GM23338 (cell line): ENCODE measurements around the gene MPP1. TPM values are rescaled to one million over a fixed set of nuclear protein-coding genes. Genes with fewer than 3 reads are reported as not detected.
A peak's percentile ranks its signal among the peaks of the same experiment; 100 is the strongest.

ENCODE experiments used
- ATAC-seq: fragments of 200-7000 bp; cut with Tn5 transposase; 3 replicates; pipeline ENCODE4 v1.9.1; 2020
- DNase-seq: peaks from one replicate; pipeline ENCODE4 v3.0.0-alpha.2; 2015; ENCODE audit warnings: low spot score
- H2AFZ ChIP-seq: fragments of 200-600 bp; sonication (generic); 2 replicates; pipeline ENCODE4 v1.8.0; 2016; ENCODE audit warnings: antibody characterized with exemption, mild to moderate bottlenecking, moderate library complexity
- H3F3A ChIP-seq: fragments of 200-600 bp; sonication (generic); replicated peaks from 2 replicates; pipeline ENCODE4 v1.8.0; 2017; ENCODE audit warnings: antibody characterized with exemption, mixed run types, low read depth
- H3K27ac ChIP-seq: fragments of 200-600 bp; sonication (generic); 2 replicates; pipeline ENCODE4 v1.6.1; 2016; ENCODE audit warnings: low read depth
- H3K27me3 ChIP-seq: fragments of 200-600 bp; sonication (generic); 2 replicates; pipeline ENCODE4 v1.8.0; 2016; ENCODE audit warnings: mild to moderate bottlenecking, mixed run types, moderate library complexity; ENCODE audit not compliant: insufficient read depth
- H3K36me3 ChIP-seq: fragments of 200-600 bp; sonication (generic); 2 replicates; pipeline ENCODE4 v1.8.0; 2016; ENCODE audit warnings: mild to moderate bottlenecking; ENCODE audit not compliant: insufficient read depth
- H3K4me1 ChIP-seq: fragments of 200-600 bp; sonication (generic); 2 replicates; pipeline ENCODE4 v1.8.0; 2016; ENCODE audit warnings: mild to moderate bottlenecking, moderate library complexity; ENCODE audit not compliant: insufficient read depth
- H3K4me2 ChIP-seq: fragments of 200-600 bp; sonication (generic); 2 replicates; pipeline ENCODE4 v1.7.1; 2017; ENCODE audit warnings: mixed run types
- H3K4me3 ChIP-seq: fragments of 200-600 bp; sonication (generic); 2 replicates; pipeline ENCODE4 v1.6.1; 2016; ENCODE audit warnings: mixed run types
- H3K79me2 ChIP-seq: fragments of 200-600 bp; sonication (generic); replicated peaks from 2 replicates; pipeline ENCODE4 v1.8.0; 2017; ENCODE audit warnings: mild to moderate bottlenecking; ENCODE audit not compliant: insufficient read depth
- H3K9me2 ChIP-seq: fragments of 200-600 bp; sonication (generic); 2 replicates; pipeline ENCODE4 v1.8.0; 2017; ENCODE audit not compliant: insufficient read depth
- H4K20me1 ChIP-seq: fragments of 200-600 bp; sonication (generic); replicated peaks from 2 replicates; pipeline ENCODE4 v1.8.0; 2017; ENCODE audit warnings: mild to moderate bottlenecking; ENCODE audit not compliant: insufficient read depth
- H3K27ac Mint-ChIP-seq: 2 replicates; pipeline ENCODE4 v1.8.0; 2020; ENCODE audit warnings: inconsistent platforms, mild to moderate bottlenecking, moderate library complexity, mixed read lengths
- H3K27me3 Mint-ChIP-seq: 3 replicates; pipeline ENCODE4 v1.8.0; 2022; ENCODE audit warnings: low read depth, mild to moderate bottlenecking, moderate library complexity, mixed read lengths, inconsistent platforms; ENCODE audit not compliant: insufficient read depth, poor library complexity
- H3K36me3 Mint-ChIP-seq: 3 replicates; pipeline ENCODE4 v1.8.0; 2021; ENCODE audit warnings: low read depth, mild to moderate bottlenecking, inconsistent platforms, moderate library complexity, mixed read lengths
- H3K4me1 Mint-ChIP-seq: 3 replicates; pipeline ENCODE4 v1.8.0; 2020; ENCODE audit warnings: mild to moderate bottlenecking, inconsistent platforms, mixed read lengths
- H3K4me3 Mint-ChIP-seq: 3 replicates; pipeline ENCODE4 v1.8.0; 2021; ENCODE audit warnings: moderate library complexity, mild to moderate bottlenecking, inconsistent platforms, mixed read lengths
- H3K9me3 Mint-ChIP-seq: 3 replicates; pipeline ENCODE4 v1.8.0; 2020; ENCODE audit warnings: moderate library complexity, mild to moderate bottlenecking, inconsistent platforms, mixed read lengths
- CREB1 ChIP-seq: fragments of 250-450 bp; sonication (Bioruptor Pico); IDR thresholded peaks from 2 replicates; pipeline ENCODE4 v1.5.0; 2020; ENCODE audit warnings: low read depth, mild to moderate bottlenecking, moderate library complexity
- EZH2 ChIP-seq: fragments of 200-600 bp; sonication (generic); IDR thresholded peaks from one replicate; pipeline ENCODE4 v1.8.0; 2017; ENCODE audit warnings: antibody characterized with exemption, mild to moderate bottlenecking, low read depth; ENCODE audit not compliant: unreplicated experiment
- JUNB ChIP-seq: IDR thresholded peaks from one replicate; pipeline ENCODE4 v1.6.1; 2016; ENCODE audit warnings: antibody characterized with exemption; ENCODE audit not compliant: unreplicated experiment
- NANOG ChIP-seq: IDR thresholded peaks from 2 replicates; pipeline ENCODE4 v1.6.1; 2016; ENCODE audit warnings: antibody characterized with exemption, borderline replicate concordance
- POLR2AphosphoS5 ChIP-seq: IDR thresholded peaks from 2 replicates; pipeline ENCODE4 v1.6.1; 2016; ENCODE audit warnings: antibody characterized with exemption, low read depth
- STAT1 ChIP-seq: IDR thresholded peaks from one replicate; pipeline ENCODE4 v1.6.1; 2016; ENCODE audit warnings: antibody characterized with exemption; ENCODE audit not compliant: unreplicated experiment
- ZNF114 ChIP-seq: fragments of 250-450 bp; sonication (Bioruptor Pico); IDR thresholded peaks from 2 replicates; pipeline ENCODE4 v1.5.0; 2020; ENCODE audit warnings: mild to moderate bottlenecking, moderate library complexity
- ZNF331 ChIP-seq: fragments of 250-450 bp; sonication (Bioruptor Pico); IDR thresholded peaks from 2 replicates; pipeline ENCODE4 v1.5.0; 2020; ENCODE audit warnings: low read depth, mild to moderate bottlenecking, moderate library complexity
- polyA plus RNA-seq: library from polyadenylated mRNA; unstranded; fragments of >200 nt; fragmentation: Nextera tagmentation; extraction: Ambion mirVana; gene quantifications from 2 replicates; pipeline ENCODE4 v1.2.1, GENCODE V29; 2016
- total RNA-seq: library from RNA; depleted of rRNA; stranded (reverse); fragments of >200 nt; shearing (Covaris generic); gene quantifications from 2 replicates; pipeline ENCODE4 v1.2.3, GENCODE V29; 2014
- TF ChIP-seq, protein P1 (sequence below): fragments of 250-450 bp; sonication (Bioruptor Pico); IDR thresholded peaks from 2 replicates; pipeline ENCODE4 v1.5.0; 2020; ENCODE audit warnings: mild to moderate bottlenecking, moderate library complexity
- TF ChIP-seq, protein P2 (sequence below): IDR thresholded peaks from one replicate; pipeline ENCODE4 v1.6.1; 2018; ENCODE audit warnings: antibody characterized with exemption; ENCODE audit not compliant: unreplicated experiment

MPP1 gene
- total and polyA plus RNA-seq, 2 experiments from 2014 or later = 18.7 to 27.2 TPM

DNA sequence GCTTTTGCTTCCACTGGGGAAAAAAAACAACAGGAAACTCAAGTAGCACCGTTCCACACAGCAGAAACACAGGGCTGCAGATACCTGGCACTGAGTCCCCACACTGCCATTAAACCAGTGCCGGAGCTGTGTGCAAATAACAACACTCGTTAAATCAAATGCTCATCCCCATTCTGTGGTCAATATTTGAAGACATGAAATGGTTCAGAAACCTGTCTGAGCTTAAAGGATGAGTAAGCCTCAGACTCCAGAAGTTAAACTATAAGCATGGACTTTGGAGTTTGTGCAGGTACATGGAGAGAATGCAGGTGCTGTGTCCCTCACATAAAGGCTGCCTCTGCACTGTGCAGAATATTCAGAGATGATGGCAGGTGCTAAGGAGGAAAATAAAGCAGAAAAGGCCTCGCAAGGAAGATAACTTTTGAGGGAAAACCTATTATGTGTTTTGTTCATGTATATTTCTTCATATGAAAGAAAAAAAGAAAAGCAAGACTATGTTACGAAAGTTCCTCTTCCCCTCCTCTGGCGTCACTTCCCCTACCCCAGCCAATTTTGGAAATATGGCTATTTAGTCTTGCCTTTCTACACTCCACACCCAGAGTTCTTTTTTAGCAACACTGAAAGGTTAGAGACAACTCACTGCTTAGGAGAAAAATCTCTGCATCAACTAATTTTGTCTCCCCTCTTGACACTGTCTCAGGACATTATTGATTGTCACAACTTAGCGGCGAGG is 4.6 kb downstream of the MPP1 start:
- Mint-ChIP-seq H3K4me1 (peaks cover 36% of the 10 kb centered on the region), H3K4me3 (no peak overlapping the region), H3K27ac (no peak overlapping the region), H3K27me3 (peaks cover 15% of the 10 kb centered on the region), H3K36me3 (no peaks in the 10 kb centered on the region), H3K9me3 (no peaks in the 10 kb centered on the region)
- peaks cover 6% of the 10 kb centered on the region; the same call in 1 of the 2 replicates for H3K79me2 ChIP-seq
- TF ChIP-seq NANOG = no peak
- TF ChIP-seq JUNB = no peak
- TF ChIP-seq CREB1 (CRISPR knock-in tag) = no peak
- no peak for TF ChIP-seq ZNF114 (CRISPR knock-in tag)
- TF ChIP-seq EZH2 = no peak
- no peak for TF ChIP-seq STAT1
- no peak for TF ChIP-seq POLR2AphosphoS5
- H3K4me2 ChIP-seq = no peak overlapping the region
- no peaks in the 10 kb centered on the region for H3K9me2 ChIP-seq
- H3K4me3 ChIP-seq = no peak overlapping the region
- no peaks in the 10 kb centered on the region for H3F3A ChIP-seq
- DNase-seq = no peak
- H3K36me3 ChIP-seq = no peaks in the 10 kb centered on the region
- no peaks in the 10 kb centered on the region for H4K20me1 ChIP-seq
- no peak overlapping the region for H2AFZ ChIP-seq
- peaks cover 14% of the 10 kb centered on the region for H3K27me3 ChIP-seq
- peaks cover 21% of the 10 kb centered on the region; the same call in 1 of the 2 replicates for H3K4me1 ChIP-seq
- H3K27ac ChIP-seq = no peak overlapping the region
- ATAC-seq = no peak

DNA sequence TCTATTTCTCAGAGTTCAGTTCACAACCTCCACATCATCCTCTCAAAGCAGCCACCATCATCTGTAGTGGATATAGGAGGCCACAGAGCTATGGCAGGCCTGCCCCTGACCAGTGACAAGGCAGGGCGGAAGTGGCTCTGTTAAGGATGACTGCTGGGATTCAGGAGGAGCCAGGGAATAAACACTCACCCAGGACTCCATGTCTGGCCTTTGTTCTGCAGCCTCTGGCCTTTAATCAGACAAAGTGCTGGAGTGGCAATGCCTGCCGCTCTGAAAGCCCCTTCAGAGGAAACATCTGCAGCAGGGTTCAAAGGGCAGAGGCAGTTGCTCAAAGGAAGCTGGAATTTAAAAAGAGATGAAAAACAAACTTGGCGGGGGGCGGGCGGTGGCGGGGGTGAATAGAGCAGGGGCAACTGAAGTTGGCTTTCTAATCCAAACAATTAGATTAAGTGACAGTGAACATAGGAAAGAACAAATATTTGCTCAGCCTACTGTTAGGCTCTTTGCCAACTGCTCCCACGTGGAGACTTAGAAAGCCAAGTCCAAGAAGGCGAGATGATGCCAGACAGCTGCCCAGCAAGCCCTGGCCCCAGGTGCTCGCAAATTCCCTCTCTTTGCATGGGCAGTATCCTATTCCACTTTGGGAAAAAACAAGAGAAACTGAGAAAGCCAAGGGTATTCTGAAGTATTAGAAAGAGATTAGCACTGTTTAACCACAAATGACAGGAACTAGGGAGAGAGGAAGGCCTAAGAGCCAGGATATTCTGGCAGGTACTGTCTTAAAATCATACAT is 5.5 kb downstream of the MPP1 start:
- H3K27me3 ChIP-seq = peaks cover 11% of the 10 kb centered on the region
- H3K4me3 ChIP-seq = no peak overlapping the region
- H3F3A ChIP-seq = no peaks in the 10 kb centered on the region
- peak; percentile 74 for ATAC-seq
- Mint-ChIP-seq H3K27ac (no peak overlapping the region), H3K27me3 (peaks cover 15% of the 10 kb centered on the region), H3K9me3 (no peaks in the 10 kb centered on the region), H3K36me3 (no peaks in the 10 kb centered on the region), H3K4me1 (peaks cover 36% of the 10 kb centered on the region), H3K4me3 (no peak overlapping the region)
- H4K20me1 ChIP-seq = no peaks in the 10 kb centered on the region
- H3K36me3 ChIP-seq = no peaks in the 10 kb centered on the region
- no peak overlapping the region for H2AFZ ChIP-seq
- no peak for DNase-seq
- no peaks in the 10 kb centered on the region for H3K9me2 ChIP-seq
- peaks cover 21% of the 10 kb centered on the region; the same call in 1 of the 2 replicates for H3K4me1 ChIP-seq
- H3K79me2 ChIP-seq = peaks cover 6% of the 10 kb centered on the region; the same call in 1 of the 2 replicates
- H3K4me2 ChIP-seq = peak overlapping the region; percentile 26; the same call in 1 of the 2 replicates
- H3K27ac ChIP-seq = no peak overlapping the region
- TF ChIP-seq, protein P1, sequence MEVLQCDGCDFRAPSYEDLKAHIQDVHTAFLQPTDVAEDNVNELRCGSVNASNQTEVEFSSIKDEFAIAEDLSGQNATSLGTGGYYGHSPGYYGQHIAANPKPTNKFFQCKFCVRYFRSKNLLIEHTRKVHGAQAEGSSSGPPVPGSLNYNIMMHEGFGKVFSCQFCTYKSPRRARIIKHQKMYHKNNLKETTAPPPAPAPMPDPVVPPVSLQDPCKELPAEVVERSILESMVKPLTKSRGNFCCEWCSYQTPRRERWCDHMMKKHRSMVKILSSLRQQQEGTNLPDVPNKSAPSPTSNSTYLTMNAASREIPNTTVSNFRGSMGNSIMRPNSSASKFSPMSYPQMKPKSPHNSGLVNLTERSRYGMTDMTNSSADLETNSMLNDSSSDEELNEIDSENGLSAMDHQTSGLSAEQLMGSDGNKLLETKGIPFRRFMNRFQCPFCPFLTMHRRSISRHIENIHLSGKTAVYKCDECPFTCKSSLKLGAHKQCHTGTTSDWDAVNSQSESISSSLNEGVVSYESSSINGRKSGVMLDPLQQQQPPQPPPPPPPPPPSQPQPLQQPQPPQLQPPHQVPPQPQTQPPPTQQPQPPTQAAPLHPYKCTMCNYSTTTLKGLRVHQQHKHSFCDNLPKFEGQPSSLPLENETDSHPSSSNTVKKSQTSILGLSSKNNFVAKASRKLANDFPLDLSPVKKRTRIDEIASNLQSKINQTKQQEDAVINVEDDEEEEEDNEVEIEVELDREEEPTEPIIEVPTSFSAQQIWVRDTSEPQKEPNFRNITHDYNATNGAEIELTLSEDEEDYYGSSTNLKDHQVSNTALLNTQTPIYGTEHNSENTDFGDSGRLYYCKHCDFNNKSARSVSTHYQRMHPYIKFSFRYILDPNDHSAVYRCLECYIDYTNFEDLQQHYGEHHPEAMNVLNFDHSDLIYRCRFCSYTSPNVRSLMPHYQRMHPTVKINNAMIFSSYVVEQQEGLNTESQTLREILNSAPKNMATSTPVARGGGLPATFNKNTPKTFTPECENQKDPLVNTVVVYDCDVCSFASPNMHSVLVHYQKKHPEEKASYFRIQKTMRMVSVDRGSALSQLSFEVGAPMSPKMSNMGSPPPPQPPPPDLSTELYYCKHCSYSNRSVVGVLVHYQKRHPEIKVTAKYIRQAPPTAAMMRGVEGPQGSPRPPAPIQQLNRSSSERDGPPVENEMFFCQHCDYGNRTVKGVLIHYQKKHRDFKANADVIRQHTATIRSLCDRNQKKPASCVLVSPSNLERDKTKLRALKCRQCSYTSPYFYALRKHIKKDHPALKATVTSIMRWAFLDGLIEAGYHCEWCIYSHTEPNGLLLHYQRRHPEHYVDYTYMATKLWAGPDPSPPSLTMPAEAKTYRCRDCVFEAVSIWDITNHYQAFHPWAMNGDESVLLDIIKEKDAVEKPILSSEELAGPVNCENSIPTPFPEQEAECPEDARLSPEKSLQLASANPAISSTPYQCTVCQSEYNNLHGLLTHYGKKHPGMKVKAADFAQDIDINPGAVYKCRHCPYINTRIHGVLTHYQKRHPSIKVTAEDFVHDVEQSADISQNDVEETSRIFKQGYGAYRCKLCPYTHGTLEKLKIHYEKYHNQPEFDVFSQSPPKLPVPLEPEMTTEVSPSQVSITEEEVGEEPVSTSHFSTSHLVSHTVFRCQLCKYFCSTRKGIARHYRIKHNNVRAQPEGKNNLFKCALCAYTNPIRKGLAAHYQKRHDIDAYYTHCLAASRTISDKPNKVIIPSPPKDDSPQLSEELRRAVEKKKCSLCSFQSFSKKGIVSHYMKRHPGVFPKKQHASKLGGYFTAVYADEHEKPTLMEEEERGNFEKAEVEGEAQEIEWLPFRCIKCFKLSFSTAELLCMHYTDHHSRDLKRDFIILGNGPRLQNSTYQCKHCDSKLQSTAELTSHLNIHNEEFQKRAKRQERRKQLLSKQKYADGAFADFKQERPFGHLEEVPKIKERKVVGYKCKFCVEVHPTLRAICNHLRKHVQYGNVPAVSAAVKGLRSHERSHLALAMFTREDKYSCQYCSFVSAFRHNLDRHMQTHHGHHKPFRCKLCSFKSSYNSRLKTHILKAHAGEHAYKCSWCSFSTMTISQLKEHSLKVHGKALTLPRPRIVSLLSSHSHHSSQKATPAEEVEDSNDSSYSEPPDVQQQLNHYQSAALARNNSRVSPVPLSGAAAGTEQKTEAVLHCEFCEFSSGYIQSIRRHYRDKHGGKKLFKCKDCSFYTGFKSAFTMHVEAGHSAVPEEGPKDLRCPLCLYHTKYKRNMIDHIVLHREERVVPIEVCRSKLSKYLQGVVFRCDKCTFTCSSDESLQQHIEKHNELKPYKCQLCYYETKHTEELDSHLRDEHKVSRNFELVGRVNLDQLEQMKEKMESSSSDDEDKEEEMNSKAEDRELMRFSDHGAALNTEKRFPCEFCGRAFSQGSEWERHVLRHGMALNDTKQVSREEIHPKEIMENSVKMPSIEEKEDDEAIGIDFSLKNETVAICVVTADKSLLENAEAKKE = no peak
- TF ChIP-seq ZNF331 (CRISPR knock-in tag) = no peak
- no peak for TF ChIP-seq CREB1 (CRISPR knock-in tag)
- no peak for TF ChIP-seq STAT1
- TF ChIP-seq, protein P2, sequence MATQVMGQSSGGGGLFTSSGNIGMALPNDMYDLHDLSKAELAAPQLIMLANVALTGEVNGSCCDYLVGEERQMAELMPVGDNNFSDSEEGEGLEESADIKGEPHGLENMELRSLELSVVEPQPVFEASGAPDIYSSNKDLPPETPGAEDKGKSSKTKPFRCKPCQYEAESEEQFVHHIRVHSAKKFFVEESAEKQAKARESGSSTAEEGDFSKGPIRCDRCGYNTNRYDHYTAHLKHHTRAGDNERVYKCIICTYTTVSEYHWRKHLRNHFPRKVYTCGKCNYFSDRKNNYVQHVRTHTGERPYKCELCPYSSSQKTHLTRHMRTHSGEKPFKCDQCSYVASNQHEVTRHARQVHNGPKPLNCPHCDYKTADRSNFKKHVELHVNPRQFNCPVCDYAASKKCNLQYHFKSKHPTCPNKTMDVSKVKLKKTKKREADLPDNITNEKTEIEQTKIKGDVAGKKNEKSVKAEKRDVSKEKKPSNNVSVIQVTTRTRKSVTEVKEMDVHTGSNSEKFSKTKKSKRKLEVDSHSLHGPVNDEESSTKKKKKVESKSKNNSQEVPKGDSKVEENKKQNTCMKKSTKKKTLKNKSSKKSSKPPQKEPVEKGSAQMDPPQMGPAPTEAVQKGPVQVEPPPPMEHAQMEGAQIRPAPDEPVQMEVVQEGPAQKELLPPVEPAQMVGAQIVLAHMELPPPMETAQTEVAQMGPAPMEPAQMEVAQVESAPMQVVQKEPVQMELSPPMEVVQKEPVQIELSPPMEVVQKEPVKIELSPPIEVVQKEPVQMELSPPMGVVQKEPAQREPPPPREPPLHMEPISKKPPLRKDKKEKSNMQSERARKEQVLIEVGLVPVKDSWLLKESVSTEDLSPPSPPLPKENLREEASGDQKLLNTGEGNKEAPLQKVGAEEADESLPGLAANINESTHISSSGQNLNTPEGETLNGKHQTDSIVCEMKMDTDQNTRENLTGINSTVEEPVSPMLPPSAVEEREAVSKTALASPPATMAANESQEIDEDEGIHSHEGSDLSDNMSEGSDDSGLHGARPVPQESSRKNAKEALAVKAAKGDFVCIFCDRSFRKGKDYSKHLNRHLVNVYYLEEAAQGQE = no peak
